IMR-90 (cell line): ENCODE data around the gene WDR6. TPM values are rescaled to one million over a fixed set of nuclear protein-coding genes. Genes with fewer than 3 reads are reported as not detected.

Experiments used
- ATAC-seq: fragments of 200-7000 bp; cut with Tn5 transposase; 2 replicates; pipeline ENCODE4 v1.9.1; 2020; ENCODE audit warnings: low read depth, mild to moderate bottlenecking, moderate library complexity
- BruUV-seq: library from RNA; stranded (reverse); fragments of 400-500 nt; replicated peaks from 2 replicates; lab custom pipeline; 2021; lab: Mats Ljungman, UMichigan
- CTCF ChIA-PET: fragments of 300-600 bp; formaldehyde crosslinking; extraction: SDS; loops from one replicate; lab custom pipeline; 2021; ENCODE audit warnings: antibody characterized with exemption; lab: Yijun Ruan, JAX
- POLR2A ChIA-PET: fragments of 300-600 bp; sonication (Branson Sonifier 250); formaldehyde crosslinking; loops from one replicate; lab custom pipeline; 2022; ENCODE audit warnings: antibody characterized with exemption; ENCODE audit not compliant: unreplicated experiment; lab: Charles Lee
- DNase-seq: peaks from one replicate; pipeline ENCODE4 v3.0.0; 2013
- H2AFZ ChIP-seq: replicated peaks from 2 replicates; pipeline ENCODE3; 2013; ENCODE audit warnings: low read length, mild to moderate bottlenecking; ENCODE audit not compliant: poor library complexity
- H2AK5ac ChIP-seq: 2 replicates; pipeline ENCODE4 v1.6.1; 2013; ENCODE audit warnings: low read depth, low read length, inconsistent platforms
- H2AK9ac ChIP-seq: replicated peaks from 2 replicates; pipeline ENCODE3; 2013; ENCODE audit warnings: mild to moderate bottlenecking, low read depth, low read length, moderate library complexity; ENCODE audit not compliant: poor library complexity
- H2BK120ac ChIP-seq: 2 replicates; pipeline ENCODE4 v1.6.1; 2013; ENCODE audit warnings: low read depth, low read length, inconsistent platforms
- H2BK15ac ChIP-seq: 3 replicates; pipeline ENCODE4 v1.6.1; 2013; ENCODE audit warnings: low read depth, low read length, inconsistent platforms
- H2BK20ac ChIP-seq: 2 replicates; pipeline ENCODE4 v1.6.1; 2013; ENCODE audit warnings: low read depth, mild to moderate bottlenecking, inconsistent platforms, low read length, moderate library complexity
- H2BK5ac ChIP-seq: 2 replicates; pipeline ENCODE4 v1.6.1; 2013; ENCODE audit warnings: mild to moderate bottlenecking, low read depth, low read length, inconsistent platforms; ENCODE audit not compliant: poor library complexity, severe bottlenecking
- H3K14ac ChIP-seq: replicated peaks from 2 replicates; pipeline ENCODE4 v1.6.1; 2013; ENCODE audit warnings: low read depth, low read length, inconsistent platforms
- H3K18ac ChIP-seq: 2 replicates; pipeline ENCODE4 v1.6.1; 2013; ENCODE audit warnings: low read depth, low read length, control low read depth
- H3K23ac ChIP-seq: 2 replicates; pipeline ENCODE4 v1.6.1; 2013; ENCODE audit warnings: low read depth, low read length, inconsistent platforms
- H3K27ac ChIP-seq: 2 replicates; pipeline ENCODE4 v1.5.1; 2013; ENCODE audit warnings: mild to moderate bottlenecking, control low read depth, low read length; ENCODE audit not compliant: insufficient read depth
- H3K27me3 ChIP-seq: 2 replicates; pipeline ENCODE4 v1.6.1; 2013; ENCODE audit warnings: low read length; ENCODE audit not compliant: control insufficient read depth, insufficient read depth
- H3K36me3 ChIP-seq: 2 replicates; pipeline ENCODE4 v1.6.1; 2013; ENCODE audit warnings: low read length, mixed read lengths; ENCODE audit not compliant: control insufficient read depth, insufficient read depth
- H3K4ac ChIP-seq: 2 replicates; pipeline ENCODE4 v1.6.1; 2013; ENCODE audit warnings: low read depth, low read length, inconsistent platforms
- H3K4me1 ChIP-seq: 2 replicates; pipeline ENCODE4 v1.6.1; 2013; ENCODE audit warnings: low read length, mixed read lengths; ENCODE audit not compliant: control insufficient read depth, insufficient read depth
- H3K4me2 ChIP-seq: 2 replicates; pipeline ENCODE4 v1.6.1; 2013; ENCODE audit warnings: low read depth, mild to moderate bottlenecking, control low read depth, low read length, moderate library complexity
- H3K4me3 ChIP-seq: 2 replicates; pipeline ENCODE4 v1.5.1; 2013; ENCODE audit warnings: low read depth, mild to moderate bottlenecking, control low read depth, low read length, moderate library complexity; ENCODE audit not compliant: insufficient read depth
- H3K56ac ChIP-seq: 2 replicates; pipeline ENCODE4 v1.6.1; 2013; ENCODE audit warnings: low read length, inconsistent platforms; ENCODE audit not compliant: insufficient read depth; ENCODE audit errors: extremely low read depth
- H3K79me1 ChIP-seq, 2 experiments: 2 replicates each; pipeline ENCODE4 v1.6.1; 2013; ENCODE audit warnings: low read length in 2 of 2, inconsistent platforms in 1 of 2, low read depth in 1 of 2
- H3K9ac ChIP-seq: 2 replicates; pipeline ENCODE4 v1.6.1; 2013; ENCODE audit warnings: low read depth, low read length, control low read depth
- H3K9me1 ChIP-seq: 2 replicates; pipeline ENCODE4 v1.6.1; 2013; ENCODE audit warnings: low read length, inconsistent platforms; ENCODE audit not compliant: insufficient read depth
- H3K9me3 ChIP-seq: 2 replicates; pipeline ENCODE4 v1.6.1; 2013; ENCODE audit warnings: low read length; ENCODE audit not compliant: control insufficient read depth, insufficient read depth
- H4K20me1 ChIP-seq: 2 replicates; pipeline ENCODE4 v1.6.1; 2013; ENCODE audit warnings: low read length, inconsistent platforms; ENCODE audit not compliant: insufficient read depth
- H4K5ac ChIP-seq: 2 replicates; pipeline ENCODE4 v1.6.1; 2013; ENCODE audit warnings: mild to moderate bottlenecking, low read depth, low read length, control low read depth
- H4K8ac ChIP-seq, 2 experiments: 2 replicates each; pipeline ENCODE4 v1.6.1; 2013; ENCODE audit warnings: low read depth in 2 of 2, low read length in 2 of 2, control low read depth in 1 of 2, inconsistent platforms in 1 of 2
- H4K91ac ChIP-seq: 2 replicates; pipeline ENCODE4 v1.6.1; 2013; ENCODE audit warnings: low read depth, low read length, inconsistent platforms; ENCODE audit not compliant: insufficient read depth
- BHLHE40 ChIP-seq: fragments of 150-350 bp; IDR thresholded peaks from 2 replicates; pipeline ENCODE4 v1.6.1; 2016; ENCODE audit warnings: mild to moderate bottlenecking, low read depth, low read length
- MAFK ChIP-seq: IDR thresholded peaks from 2 replicates; pipeline ENCODE4 v1.6.1; 2012; ENCODE audit warnings: low read depth, low read length, improper control_type of control experiment
- MAZ ChIP-seq: IDR thresholded peaks from 2 replicates; pipeline ENCODE4 v1.6.1; 2012; ENCODE audit warnings: low read depth, mild to moderate bottlenecking, low read length, improper control_type of control experiment, moderate library complexity, borderline replicate concordance
- NFE2L2 ChIP-seq: fragments of 150-350 bp; IDR thresholded peaks from 2 replicates; pipeline ENCODE4 v1.6.1; 2016; ENCODE audit warnings: low read depth, mild to moderate bottlenecking, low read length
- POLR2A ChIP-seq: IDR thresholded peaks from 2 replicates; pipeline ENCODE4 v1.6.1; 2012; ENCODE audit warnings: mild to moderate bottlenecking, low read depth, low read length
- RFX5 ChIP-seq: IDR thresholded peaks from 2 replicates; pipeline ENCODE4 v1.8.0; 2012; ENCODE audit warnings: low read depth, mild to moderate bottlenecking, low read length, moderate library complexity
- WGBS, 2 experiments: methylation state at CpG; one replicate each; pipeline versions ENCODE4 v1.1.5 to v1.1.7; 2013; ENCODE audit warnings: missing lambda C conversion rate in 2 of 2; ENCODE audit not compliant: insufficient read length in 1 of 2; ENCODE audit errors: extremely low coverage in 2 of 2; 5-methylcytosine and 5-hydroxymethylcytosine counted together
- dilution Hi-C: fragments of 300-500 bp; cut with HindIII; formaldehyde crosslinking; loops from one replicate; pipeline ENCODE4 v1.14.3; 2018; ENCODE audit warnings: low sequenced_read_pairs; ENCODE audit not compliant: unreplicated experiment
- in situ Hi-C: fragments of 300-500 bp; cut with MboI; formaldehyde crosslinking; loops from 3 replicates; pipeline ENCODE4 v1.14.3; 2019; ENCODE audit warnings: low sequenced_read_pairs, inconsistent platforms, mixed read lengths
- intact Hi-C: fragments of 100-400 bp; cut with micrococcal nuclease; formaldehyde crosslinking; loops from 2 replicates; pipeline ENCODE4 v1.10.0; 2022
- polyA plus RNA-seq, 3 experiments: library from polyadenylated mRNA; depleted of rRNA; stranded (reverse); fragments of >200 nt; gene quantifications; 2 replicates each; pipeline ENCODE4 v1.2.3, GENCODE V29; 2012; ENCODE audit warnings: low replicate concordance in 1 of 3
- total RNA-seq: library from RNA; depleted of rRNA; stranded (reverse); fragments of >200 nt; gene quantifications from 2 replicates; pipeline ENCODE4 v1.2.3, GENCODE V29; 2012

The WDR6 gene
- total and polyA plus RNA-seq, 2 of the 4 experiments (the other 2 are of a cell fraction), result 60.9 to 160 TPM

DNA sequence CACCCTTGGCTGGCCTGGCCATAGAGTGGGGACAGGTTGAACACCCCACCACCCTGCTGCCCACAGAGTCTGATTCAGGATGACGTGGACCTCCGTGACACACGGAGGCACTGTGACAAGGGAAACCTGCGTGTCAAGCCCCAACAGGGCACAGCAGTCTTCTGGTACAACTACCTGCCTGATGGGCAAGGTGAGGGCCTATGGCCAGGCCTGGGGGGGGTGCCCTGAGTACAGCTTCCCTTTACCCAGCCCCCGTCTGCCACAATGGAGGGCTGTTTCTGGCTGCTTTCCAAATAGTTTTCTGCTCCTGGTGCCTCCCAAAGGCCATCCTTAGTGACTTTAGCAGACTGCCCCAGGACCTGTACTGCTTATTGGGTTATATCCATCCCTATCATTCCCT, 1.2 kb upstream of the WDR6 start:
- no peak overlapping the region for H3K9ac ChIP-seq
- CTCF ChIA-PET, result no interaction called here
- peak overlapping the region; percentile 58; the same call in 1 of the 2 replicates for H4K91ac ChIP-seq
- peak overlapping the region; percentile 79; the same call in 1 of the 2 replicates for H3K27ac ChIP-seq
- H2AK5ac ChIP-seq, result peak overlapping the region; percentile 87
- no peak for TF ChIP-seq BHLHE40
- TF ChIP-seq MAZ, result no peak
- no peak for TF ChIP-seq MAFK
- no peak for TF ChIP-seq POLR2A
- TF ChIP-seq NFE2L2, result no peak
- no peak for TF ChIP-seq RFX5
- peak overlapping the region; percentile 95 for H2AFZ ChIP-seq
- H3K56ac ChIP-seq, result no peak overlapping the region
- H2BK120ac ChIP-seq, result no peak overlapping the region
- H2BK5ac ChIP-seq, result no peak overlapping the region
- H3K9me3 ChIP-seq, result no peaks in the 10 kb centered on the region
- peak overlapping the region; percentile 53 for H4K5ac ChIP-seq
- intact Hi-C loops, result loop anchor here (2.0 kb wide), 1 partner anchor 17 kb away; no protein-coding TSS in a partner anchor
- peaks cover 11% of the 10 kb centered on the region for H3K4me1 ChIP-seq
- H2AK9ac ChIP-seq, result peak overlapping the region; percentile 99
- no peak overlapping the region for H2BK20ac ChIP-seq
- BruUV-seq, result no TSS peak
- H3K23ac ChIP-seq, result peak overlapping the region; percentile 91
- peaks cover 21% of the 10 kb centered on the region for H3K9me1 ChIP-seq
- H3K14ac ChIP-seq, result 0 out of 2 replicates have a peak overlapping the region, but pooled peaks have one; percentile 88
- no peaks in the 10 kb centered on the region for H3K27me3 ChIP-seq
- no peak overlapping the region; the same call in 2 of the 3 replicates for H2BK15ac ChIP-seq
- peaks cover 0 to 42% of the 10 kb centered on the region in 2 experiments; a peak in 2 of 4 replicates for H3K79me1 ChIP-seq
- peaks cover 3% of the 10 kb centered on the region; the same call in 1 of the 2 replicates for H3K36me3 ChIP-seq
- H3K4me2 ChIP-seq, result peak overlapping the region; percentile 71; the same call in 1 of the 2 replicates
- in situ Hi-C loops, result no loop called here
- H3K4ac ChIP-seq, result peak overlapping the region; percentile 88
- 93% methylated on average over 2 of the region's 5 CpGs; no CpG with 5 or more reads in 1 of the 2 experiments for WGBS, 2 experiments
- no peak overlapping the region for H3K18ac ChIP-seq
- no peak for ATAC-seq
- dilution Hi-C loops, result no loop called here
- H4K8ac ChIP-seq, result peak overlapping the region; percentile 83 to 98; a peak in 3 of 4 replicates
- POLR2A ChIA-PET, result interaction anchor here (0.6 kb wide), 1 partner anchor 23 kb away, joined by 3 read pairs; the partner anchor contains the start of gene IMPDH2
- H3K4me3 ChIP-seq, result no peak overlapping the region
- peaks cover 18% of the 10 kb centered on the region for H4K20me1 ChIP-seq
- DNase-seq, result no peak
